ENCODE data around the gene LMAN2L.
A peak's percentile ranks its signal among the peaks of the same experiment; 100 is the strongest.

The LMAN2L gene, protein sequence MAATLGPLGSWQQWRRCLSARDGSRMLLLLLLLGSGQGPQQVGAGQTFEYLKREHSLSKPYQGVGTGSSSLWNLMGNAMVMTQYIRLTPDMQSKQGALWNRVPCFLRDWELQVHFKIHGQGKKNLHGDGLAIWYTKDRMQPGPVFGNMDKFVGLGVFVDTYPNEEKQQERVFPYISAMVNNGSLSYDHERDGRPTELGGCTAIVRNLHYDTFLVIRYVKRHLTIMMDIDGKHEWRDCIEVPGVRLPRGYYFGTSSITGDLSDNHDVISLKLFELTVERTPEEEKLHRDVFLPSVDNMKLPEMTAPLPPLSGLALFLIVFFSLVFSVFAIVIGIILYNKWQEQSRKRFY

DNA sequence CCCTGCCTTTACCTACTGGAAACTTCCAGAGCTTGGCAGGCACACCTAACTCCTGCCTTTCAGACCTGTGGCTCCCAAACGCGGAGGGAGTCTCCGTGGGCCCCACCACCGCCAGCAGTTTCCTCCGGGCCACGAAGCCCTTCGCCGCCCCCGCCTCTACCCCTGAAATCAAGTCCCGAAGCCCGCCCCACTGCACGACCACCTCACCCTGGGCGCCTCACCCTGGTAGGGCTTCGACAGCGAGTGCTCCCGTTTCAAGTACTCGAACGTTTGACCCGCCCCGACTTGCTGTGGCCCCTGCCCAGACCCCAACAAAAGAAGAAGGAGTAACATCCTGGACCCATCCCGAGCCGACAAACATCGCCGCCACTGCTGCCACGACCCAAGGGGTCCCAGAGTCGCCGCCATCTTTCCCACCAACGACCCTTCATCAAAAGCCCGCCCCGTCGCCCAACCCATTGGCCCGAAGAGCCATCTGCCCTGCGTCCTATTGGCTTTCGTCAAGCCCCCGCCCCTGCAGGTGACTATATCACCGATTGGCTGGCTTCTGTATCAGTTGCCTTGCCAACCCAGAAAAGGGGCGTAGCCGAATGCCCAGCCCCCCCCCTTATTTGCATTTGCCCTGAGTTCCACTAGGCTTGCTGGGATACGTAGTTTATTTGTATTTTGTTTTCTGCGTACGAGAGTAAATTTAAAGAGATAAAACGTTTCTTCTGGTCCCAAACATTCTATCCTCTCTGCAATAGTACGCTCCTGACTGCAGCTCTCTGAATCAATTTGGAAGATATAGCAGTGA, at the start of gene LMAN2L:
LMAN2L (minus strand) TSS at position 432 of the 796 bp plus-strand sequence; CDS start at position 408, 24 bp downstream.
- peak; percentile 98 for DNase-seq

DNA sequence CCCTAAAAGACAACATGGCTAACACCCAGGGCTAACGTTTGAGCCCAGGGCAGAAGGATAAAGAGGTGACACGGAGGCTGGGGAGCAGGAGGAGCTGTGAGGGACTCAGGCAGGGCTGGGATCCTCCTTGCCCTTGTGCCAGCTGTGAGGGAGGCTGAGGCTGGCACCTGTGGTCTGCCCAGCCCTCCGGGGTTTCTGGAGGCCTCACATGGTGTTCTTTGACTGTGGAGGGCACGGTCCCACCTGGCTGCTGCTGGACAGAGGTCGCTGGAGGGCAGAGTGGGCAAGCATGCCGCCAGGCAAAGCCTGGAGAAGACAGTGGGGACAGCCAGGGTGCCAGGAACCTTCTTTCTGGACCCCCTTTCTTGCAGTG, 49.4 kb upstream of the LMAN2L start:
- no peak for DNase-seq

DNA sequence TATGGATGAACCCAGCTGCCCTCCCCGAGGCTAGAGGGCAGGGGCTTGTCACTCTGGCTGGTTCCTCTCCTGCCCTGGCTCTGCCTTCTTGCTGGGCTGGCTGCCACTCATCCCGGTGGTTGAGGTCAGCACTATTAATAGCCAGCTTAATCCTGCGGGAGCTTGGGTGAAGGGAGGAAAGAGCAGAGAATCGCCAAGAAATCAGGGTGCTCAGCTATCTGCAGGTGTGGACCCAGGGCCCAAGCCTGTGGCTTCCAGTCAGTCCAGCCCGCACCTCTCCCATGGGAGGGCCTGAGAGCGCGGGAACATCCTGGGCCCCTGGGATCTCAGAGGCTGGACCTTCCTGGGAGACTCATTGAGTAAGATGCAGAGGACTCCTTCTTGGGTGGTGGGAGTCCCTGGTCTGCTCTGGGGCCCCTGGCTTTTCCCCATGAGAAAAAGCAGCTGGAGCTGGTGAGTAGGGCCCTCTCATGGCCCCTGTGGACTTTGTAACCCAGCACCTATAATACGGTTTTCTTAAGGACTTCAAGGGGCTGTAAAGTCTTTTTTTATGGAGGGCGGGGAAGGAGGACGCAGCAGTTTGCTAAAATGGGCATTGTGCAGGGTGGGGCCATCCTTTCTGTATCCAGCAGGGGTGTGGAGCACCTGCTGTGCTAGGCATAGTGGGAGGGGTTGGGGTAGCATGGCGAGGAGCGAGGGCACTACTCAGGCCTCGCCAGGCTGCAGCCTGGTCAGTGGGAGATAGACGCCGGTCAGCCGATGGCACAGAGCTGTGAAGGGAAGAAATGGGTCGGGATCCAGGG, 48.8 kb upstream of the LMAN2L start:
- DNase-seq, result no peak

DNA sequence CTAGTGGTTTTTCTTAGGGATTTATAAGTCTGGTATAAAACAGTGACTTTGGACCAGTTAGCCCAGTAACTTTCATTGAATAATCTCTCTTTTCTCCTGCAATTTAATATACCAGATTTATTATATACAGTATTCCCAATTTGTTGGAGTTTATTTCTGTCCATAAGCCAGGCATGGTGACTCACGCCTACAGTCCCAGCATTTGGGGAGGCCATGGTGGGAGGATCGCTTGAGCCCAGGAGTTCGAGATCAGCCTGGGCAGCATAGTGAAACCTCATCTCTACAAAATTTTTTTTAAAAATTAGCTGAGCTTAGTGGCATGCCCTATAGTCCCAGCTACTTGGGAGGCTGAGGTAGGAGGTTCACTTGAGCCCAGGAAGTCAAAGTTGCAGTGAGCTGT, 47.5 kb upstream of the LMAN2L start:
- DNase-seq, result no peak

DNA sequence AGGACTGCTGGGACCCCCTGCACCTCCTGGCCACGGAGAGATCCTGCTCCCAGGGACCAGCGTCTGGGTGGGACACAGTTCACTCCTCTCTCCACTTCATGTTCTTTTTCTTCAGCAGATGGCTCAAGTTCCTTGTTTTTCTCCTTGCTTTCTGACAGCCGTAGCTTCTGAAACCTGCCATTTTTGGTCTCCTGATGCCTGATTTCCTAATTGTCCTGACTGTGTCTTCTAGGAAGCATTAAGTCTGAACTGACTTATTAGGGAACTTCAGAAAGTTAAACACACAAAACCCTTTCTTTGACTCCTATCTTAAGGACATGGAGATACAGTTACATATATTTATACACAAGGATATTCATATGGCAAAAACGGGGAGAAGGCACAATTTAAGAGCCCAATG, 43.5 kb upstream of the LMAN2L start:
- no peak for DNase-seq

DNA sequence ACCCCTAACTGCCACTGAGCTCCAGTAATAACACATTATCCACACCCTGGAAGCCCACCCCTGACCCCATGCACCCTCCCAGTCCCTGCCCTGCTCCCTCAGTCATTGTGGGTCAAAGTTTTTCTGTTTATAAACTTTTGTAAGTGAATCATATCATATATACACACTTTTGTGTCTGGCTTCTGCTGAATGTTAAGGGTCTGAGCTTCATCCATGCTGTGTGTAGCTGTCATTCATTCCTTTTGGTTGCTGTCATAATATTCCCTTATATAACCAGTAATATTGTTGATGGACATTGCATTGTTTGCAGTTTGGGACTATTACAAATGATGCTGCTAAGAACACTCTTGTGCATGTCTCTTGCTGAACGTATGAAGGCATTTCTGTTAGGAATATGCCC, 35.3 kb upstream of the LMAN2L start:
- DNase-seq, result no peak

DNA sequence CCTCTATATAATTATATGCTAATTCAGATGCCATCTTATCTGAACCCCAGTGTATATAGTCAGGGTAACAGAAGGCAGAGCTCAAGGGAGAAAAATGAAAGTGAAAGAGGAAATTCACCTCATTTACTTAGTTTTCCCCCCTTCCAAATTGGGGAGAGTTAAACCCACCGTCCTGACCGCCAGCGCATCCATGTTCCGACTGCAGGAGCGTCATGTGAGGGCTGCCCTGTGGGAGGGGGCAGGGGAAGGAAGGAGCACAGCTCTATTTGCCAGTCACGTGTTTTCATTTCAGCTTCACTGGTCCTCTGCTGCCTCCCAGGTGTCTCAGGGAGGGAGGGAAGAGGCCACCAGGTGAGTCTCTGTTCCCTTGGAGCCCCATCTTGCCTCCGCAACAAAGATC, 34.1 kb upstream of the LMAN2L start:
- DNase-seq, result peak; percentile 32

DNA sequence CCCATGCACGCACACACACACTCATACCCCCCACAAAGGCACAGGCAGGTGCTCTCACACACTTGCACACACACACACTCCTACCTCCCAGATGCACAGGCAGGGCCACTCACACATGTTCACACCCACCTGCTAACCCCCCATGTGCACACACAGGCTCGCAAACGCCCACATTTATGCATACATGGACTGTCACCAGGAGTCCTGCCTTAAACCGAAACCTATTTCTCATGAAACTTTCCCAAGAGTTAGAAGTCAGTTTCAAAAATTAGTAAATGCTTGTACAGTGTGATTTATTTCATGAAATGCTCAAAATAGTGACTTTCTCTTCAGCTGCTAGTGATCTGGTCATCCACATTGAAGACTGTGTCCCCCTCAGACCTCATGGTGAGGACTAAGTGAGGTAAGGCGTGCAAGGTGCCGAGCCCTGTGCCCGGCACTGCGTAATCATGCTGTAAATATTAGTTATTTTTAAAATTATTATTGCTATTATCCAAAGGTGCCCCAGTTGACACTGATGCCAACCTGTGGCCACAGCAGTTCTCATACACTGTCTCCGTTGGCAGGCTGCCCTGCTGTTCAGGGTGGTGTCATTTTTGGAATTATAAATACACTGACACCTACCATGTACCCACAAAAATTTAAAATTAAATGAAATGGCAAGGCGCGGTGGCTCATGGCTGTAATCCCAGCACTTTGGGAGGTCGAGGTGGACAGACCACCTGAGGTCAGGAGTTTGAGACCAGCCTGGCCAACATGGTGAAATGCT, 33.2 kb upstream of the LMAN2L start:
- DNase-seq, result no peak

DNA sequence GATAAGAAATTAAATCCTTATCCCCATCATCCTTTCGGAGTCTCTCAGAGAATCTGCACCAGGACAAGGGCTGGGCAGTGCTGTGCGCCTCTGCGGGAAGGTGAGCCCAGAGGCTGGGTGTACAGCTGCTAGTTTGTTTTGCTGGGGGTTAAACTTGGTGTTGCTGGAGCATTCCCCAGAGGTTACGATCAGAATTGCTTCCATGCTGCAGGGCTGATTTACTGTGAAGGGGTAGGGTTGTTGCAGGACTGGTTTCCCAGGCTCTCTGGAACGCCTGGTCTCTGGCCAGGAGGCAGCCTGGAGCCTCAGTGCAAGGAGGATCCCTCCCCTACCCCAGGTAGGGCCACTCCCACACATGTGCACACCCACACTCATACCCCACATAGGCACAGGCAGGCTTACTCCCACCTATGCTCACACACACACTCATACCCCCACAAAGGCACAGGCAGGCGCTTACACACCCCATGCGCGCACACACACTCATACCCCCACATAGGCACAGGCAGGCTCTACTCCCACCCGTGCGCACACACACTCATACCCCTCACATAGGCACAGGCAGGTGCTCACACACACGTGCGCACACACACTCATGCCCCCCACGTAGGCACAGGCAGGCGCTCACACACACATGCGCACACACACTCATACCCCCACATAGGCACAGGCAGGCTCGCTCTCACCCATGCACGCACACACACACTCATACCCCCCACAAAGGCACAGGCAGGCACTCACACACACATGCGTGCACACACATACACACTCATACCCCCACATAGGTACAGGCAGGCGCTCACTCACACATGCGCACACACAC, 32.1 kb upstream of the LMAN2L start:
- DNase-seq, result no peak

DNA sequence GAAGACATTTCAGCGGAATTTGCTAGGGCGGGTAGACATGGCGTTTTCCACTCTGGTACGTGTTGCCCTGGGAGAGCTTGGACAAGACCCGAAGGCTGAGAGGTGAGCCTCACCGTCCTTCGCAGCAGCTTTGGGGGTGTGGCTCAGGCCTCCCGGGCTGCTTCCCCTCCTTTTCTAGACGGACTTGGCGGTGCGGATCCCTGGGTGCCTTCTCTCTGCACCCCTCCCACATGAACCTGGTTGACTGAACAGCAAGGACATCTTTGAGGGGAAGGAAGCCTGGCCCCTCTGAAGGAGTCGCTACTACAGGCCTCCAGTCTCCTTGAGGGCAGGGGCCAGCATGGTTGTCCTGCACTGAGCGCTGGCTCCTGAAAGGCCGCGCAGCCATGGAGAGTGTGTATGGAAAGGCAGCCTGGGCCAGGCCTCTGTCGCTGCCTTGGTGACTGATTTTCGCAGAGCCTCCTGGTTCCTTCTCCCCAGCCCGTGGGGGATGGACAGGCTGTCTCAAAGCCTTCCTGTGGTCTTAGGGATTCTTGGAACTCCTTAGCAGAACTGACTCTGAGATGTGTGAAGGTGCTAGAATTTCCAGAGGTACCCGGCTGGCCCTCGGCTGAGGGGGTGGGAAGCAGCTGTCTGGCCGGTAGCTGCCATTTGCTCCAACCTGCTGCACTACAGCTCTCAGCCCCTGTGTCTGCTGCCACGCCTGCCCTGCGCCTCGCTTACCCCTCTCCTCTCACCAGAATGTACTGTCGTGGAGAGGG, 30.8 kb upstream of the LMAN2L start:
- DNase-seq, result no peak

DNA sequence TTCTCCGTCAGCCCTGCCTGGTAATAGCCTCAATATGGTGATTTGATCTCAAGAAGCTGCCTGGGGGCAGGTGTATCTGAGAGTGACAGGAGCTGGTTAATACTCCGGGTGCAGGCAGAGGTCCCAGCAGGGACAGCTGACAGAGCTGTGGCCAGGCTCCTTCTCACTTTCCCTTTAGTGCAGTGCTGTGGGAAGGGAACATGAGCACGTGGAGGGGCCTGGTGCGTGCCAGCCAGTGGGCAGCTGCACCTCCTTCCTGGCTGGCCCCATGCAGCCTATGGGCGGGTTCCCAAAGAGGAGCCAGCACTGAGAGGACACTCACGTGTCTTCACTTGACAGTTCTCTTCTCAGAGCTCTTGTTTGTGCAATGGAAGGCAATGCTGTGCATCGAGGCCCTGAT, 29.9 kb upstream of the LMAN2L start:
- DNase-seq, result no peak

DNA sequence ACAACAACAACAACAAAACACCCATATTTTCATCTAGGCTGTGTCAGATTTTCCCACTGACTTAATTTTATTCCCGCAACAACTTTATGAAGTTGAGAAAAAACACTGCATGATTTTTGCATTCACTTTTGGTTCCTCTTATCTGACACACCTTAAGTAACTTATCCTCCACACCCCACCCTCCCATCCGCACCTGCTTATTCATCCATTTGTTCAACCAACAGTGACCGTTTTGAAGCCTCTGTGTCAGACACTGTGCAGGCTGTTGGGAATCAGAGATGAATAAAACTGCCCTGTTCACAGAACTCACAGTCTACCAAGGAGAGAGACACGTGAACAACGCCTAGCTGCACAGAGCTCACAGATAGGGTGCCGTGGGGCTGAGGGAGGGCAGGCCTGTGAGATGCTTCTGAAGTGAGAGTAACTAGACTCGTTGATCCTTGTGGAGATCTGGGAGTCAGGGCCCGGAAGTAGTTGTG, 28.3 kb upstream of the LMAN2L start:
- no peak for DNase-seq

DNA sequence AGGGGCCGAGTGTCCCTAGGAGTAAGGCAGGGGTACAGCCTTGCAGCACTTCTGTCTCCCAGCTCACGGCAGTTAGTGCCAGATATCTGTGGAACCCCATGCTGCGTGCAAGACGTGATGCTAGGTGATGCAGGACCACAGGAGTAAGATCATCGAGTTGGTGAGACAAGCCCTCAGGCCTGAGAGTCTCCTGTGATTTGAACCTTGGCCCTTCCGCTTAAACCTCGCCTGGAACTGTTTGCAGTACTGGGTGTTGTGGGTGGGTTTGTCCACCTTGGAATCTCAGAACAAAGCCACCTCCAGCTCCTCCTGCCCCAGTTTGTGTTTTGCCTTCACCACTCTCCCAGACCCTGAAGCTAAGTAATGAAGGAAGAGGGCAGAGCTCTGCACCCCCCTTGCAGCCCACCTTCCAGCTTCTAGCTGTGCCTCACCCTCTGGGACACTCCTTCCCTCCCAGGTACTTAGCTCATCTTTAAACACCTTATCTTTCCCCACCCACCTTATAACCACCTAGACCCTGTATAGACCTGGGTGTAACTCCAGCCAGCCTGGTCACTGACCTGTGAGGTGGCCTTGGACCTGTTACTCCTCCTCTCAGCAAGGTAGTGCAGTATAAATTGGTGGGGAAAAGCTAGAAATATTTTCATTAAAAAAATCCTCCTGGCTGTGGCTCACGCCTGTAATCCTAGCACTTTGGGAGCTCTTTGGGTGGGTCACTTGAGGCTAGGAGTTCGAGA, 27.4 kb upstream of the LMAN2L start:
- no peak for DNase-seq

DNA sequence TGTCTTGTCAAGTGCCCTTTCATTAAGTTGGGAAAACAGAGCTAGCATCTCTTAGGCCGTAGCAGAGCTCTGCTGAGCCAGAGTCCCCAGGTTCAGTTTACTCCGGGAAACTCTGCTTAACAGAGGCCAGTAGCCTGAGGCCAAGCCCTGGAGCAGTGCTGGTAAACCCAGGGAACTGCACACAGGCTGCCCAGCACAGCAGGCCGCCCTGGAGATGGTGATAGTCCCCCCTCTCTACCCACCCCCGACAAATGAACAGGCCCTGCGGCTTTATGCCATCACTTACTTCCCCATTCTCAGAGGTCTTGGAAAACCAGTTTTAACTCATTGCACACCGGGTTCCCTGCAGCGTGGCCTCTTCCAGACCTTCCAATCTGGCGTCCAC, 24.4 kb upstream of the LMAN2L start:
- no peak for DNase-seq

DNA sequence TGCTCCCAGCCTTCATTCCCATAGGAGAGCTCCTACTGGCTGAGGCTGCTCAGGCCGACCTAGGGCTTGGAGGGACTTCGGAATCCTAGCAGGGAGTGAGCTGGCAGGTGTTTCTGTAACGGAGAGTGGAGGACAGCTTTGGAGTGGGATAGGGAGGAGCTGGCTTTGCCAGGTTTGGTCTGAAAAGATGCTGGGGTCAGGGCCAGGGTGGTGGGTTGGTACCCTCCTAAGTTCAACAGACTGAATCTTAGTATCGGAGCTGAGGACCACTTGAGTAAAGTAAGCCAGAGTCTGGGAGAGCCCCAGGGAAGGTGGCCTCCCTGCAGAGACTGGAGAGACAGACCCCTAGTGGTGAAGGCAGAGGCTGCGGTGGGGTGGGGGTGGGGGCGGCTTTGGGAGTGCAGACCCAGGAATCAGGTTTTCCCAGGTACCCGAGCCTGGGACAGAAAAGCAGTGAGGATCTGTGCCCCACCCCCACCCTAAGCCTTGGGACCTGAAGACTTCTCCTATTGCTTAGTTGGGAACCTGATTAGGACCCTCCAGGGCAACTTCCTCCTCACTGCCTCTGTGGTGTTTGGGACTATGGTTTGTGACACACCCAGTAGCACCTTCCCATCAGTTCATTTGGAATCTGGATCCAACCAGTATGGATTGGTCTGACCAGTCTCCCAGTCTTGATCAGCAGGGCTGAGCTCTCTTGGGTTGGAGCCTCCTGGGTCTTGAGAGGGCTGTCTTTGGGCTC, 23.8 kb upstream of the LMAN2L start:
- no peak for DNase-seq

DNA sequence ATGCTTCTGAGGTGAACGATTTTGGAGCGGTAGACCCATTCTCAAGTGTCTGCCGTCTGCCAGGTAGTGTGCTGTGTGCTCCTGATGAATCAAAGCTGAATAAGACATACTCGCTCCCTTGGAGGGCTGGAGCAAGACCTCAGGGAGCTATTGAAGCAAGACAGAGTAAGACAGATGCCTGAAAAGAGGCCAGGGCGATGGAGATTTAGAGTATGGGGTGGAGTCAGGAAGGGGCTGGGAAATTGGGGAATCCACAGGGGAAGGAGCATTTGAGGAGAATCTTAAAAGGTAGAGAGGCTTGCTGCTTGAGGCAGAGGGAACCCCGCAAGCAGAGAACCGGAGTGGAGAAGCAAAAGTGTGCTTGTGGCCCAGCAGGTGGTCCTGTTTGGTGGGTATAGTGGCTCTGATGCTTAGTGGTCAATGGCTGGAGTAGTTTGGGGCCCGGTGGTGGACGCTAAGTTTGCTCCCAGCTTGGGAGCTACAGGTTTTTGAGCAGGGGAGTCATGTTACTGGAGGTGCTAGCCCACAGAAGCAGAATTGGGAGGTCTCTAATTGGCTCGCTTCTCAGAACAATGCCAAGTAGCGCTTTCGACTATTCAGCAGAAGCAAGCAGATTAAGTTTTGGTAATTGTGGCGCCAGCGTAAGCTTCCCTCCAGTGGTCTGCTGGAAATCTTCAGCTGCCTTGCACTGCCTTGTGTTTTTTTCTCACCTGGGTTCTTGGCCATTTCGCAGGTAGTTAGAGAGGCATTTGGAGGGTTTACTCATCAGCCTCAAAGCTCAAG, 22.9 kb upstream of the LMAN2L start:
- no peak for DNase-seq

DNA sequence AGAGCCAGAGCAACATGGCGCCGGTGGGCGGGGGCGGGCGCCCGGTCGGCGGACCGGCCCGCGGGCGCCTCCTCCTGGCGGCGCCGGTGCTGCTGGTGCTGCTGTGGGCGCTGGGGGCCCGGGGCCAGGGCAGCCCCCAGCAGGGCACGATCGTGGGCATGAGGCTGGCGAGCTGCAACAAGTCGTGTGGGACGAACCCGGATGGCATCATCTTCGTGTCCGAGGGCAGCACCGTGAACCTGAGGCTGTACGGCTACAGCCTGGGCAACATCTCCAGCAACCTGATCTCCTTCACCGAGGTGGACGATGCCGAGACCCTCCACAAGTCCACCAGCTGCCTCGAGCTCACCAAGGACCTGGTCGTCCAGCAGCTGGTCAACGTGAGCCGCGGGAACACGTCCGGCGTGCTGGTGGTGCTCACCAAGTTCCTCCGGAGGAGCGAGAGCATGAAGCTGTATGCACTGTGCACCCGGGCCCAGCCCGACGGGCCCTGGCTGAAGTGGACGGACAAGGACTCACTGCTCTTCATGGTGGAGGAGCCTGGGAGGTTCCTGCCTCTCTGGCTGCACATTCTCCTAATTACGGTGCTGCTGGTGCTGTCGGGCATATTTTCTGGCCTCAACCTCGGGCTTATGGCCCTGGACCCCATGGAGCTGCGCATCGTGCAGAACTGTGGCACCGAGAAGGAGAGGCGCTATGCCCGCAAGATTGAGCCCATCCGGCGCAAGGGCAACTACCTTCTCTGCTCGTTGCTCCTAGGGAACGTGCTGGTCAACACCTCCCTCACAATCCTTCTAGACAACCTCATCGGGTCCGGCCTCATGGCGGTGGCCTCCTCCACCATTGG, 21.3 kb upstream of the LMAN2L start:
- DNase-seq, result no peak

Data from stimulated activated CD4-positive, alpha-beta T cell treated with anti-CD3 and anti-CD28 coated beads, Interleukin-1b, Interleukin-23, amount 100 ng/mL, for 48 hours (primary cell).